Loucy (cell line): Measurements from ENCODE around the gene ALKBH5.

Source experiments
- H2AFZ ChIP-seq: fragments of 200-600 bp; sonication (generic); 2 replicates; pipeline ENCODE4 v1.6.0; 2016; ENCODE audit warnings: antibody characterized with exemption, mild to moderate bottlenecking, low read length, moderate library complexity
- H3F3A ChIP-seq: fragments of 200-600 bp; 2 replicates; pipeline ENCODE4 v1.6.0; 2016; ENCODE audit warnings: antibody characterized with exemption, low read depth, mild to moderate bottlenecking
- H3K27me3 ChIP-seq: fragments of 200-600 bp; sonication (generic); 2 replicates; pipeline ENCODE4 v1.6.1; 2014; ENCODE audit warnings: low read length, mild to moderate bottlenecking; ENCODE audit not compliant: insufficient read depth, poor library complexity, severe bottlenecking
- H3K36me3 ChIP-seq: fragments of 200-600 bp; sonication (generic); 2 replicates; pipeline ENCODE4 v1.6.1; 2016; ENCODE audit warnings: low read length; ENCODE audit not compliant: insufficient read depth
- H3K4me1 ChIP-seq: fragments of 200-600 bp; sonication (generic); 2 replicates; pipeline ENCODE4 v1.5.1; 2014; ENCODE audit warnings: low read length, mild to moderate bottlenecking; ENCODE audit not compliant: insufficient read depth, poor library complexity, severe bottlenecking
- H3K4me2 ChIP-seq: fragments of 200-600 bp; sonication (generic); 2 replicates; pipeline ENCODE4 v1.6.0; 2014; ENCODE audit warnings: antibody characterized with exemption, low read length, low read depth, mild to moderate bottlenecking; ENCODE audit not compliant: poor library complexity, severe bottlenecking
- H3K4me3 ChIP-seq: fragments of 200-600 bp; sonication (generic); 2 replicates; pipeline ENCODE4 v1.5.1; 2014; ENCODE audit warnings: low read length, mild to moderate bottlenecking, mixed read lengths; ENCODE audit not compliant: poor library complexity, severe bottlenecking
- H3K79me2 ChIP-seq: fragments of 200-600 bp; sonication (generic); 2 replicates; pipeline ENCODE4 v1.6.1; 2014; ENCODE audit warnings: low read length; ENCODE audit not compliant: insufficient read depth
- H3K9ac ChIP-seq: fragments of 200-600 bp; sonication (generic); 2 replicates; pipeline ENCODE4 v1.6.0; 2014; ENCODE audit warnings: mild to moderate bottlenecking, low read depth, low read length, moderate library complexity; ENCODE audit not compliant: poor library complexity, severe bottlenecking
- H3K9me2 ChIP-seq: fragments of 200-600 bp; sonication (generic); replicated peaks from 2 replicates; pipeline ENCODE4 v1.6.1; 2016; ENCODE audit warnings: low read depth, low read length, mixed read lengths
- H3K9me3 ChIP-seq: fragments of 200-600 bp; sonication (generic); 2 replicates; pipeline ENCODE4 v1.6.1; 2014; ENCODE audit warnings: mild to moderate bottlenecking, antibody characterized with exemption, low read length, low read depth; ENCODE audit not compliant: insufficient read depth
- H4K20me1 ChIP-seq: fragments of 200-600 bp; sonication (generic); 2 replicates; pipeline ENCODE4 v1.6.0; 2014; ENCODE audit warnings: antibody characterized with exemption, low read length, mild to moderate bottlenecking; ENCODE audit not compliant: insufficient read depth, poor library complexity, severe bottlenecking
- EZH2phosphoT487 ChIP-seq: fragments of 200-600 bp; IDR thresholded peaks from 2 replicates; pipeline ENCODE4 v1.6.1; 2018; ENCODE audit warnings: antibody characterized with exemption, mild to moderate bottlenecking, moderate library complexity, borderline replicate concordance
- TF ChIP-seq, protein P1 (sequence below): fragments of 200-600 bp; sonication (generic); conservative IDR thresholded peaks from 2 replicates; pipeline ENCODE4 v1.5.1; 2014; ENCODE audit warnings: mild to moderate bottlenecking, antibody characterized with exemption, low read length

Gene ALKBH5

DNA sequence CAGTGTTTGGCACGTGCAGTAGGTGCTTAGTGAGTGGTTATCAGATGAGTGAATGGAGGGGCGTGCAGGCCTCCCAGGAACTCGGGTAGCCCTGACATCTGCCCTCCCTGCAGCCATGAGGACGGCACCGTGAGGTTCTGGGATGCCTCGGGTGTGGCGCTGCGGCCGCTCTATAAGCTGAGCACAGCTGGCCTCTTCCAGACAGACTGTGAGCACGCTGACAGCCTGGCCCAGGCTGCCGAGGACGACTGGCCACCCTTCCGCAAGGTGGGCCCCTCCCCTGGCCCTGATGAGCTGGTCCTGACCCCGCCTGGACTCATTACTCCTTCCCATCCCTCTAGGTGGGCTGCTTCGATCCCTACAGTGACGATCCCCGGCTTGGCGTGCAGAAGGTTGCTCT lies 52.9 kb downstream of the ALKBH5 start:
- no peak overlapping the region for H2AFZ ChIP-seq
- H3K9ac ChIP-seq: no peak overlapping the region
- no peaks in the 10 kb centered on the region for H3K27me3 ChIP-seq
- no peak overlapping the region for H3K4me3 ChIP-seq
- peaks cover 8% of the 10 kb centered on the region; the same call in 1 of the 2 replicates for H3K36me3 ChIP-seq
- no peaks in the 10 kb centered on the region for H3K9me3 ChIP-seq
- no peaks in the 10 kb centered on the region for H3K4me1 ChIP-seq
- H3K79me2 ChIP-seq: no peaks in the 10 kb centered on the region
- H3K9me2 ChIP-seq: no peaks in the 10 kb centered on the region
- no peak overlapping the region for H3K4me2 ChIP-seq
- TF ChIP-seq, protein P1, sequence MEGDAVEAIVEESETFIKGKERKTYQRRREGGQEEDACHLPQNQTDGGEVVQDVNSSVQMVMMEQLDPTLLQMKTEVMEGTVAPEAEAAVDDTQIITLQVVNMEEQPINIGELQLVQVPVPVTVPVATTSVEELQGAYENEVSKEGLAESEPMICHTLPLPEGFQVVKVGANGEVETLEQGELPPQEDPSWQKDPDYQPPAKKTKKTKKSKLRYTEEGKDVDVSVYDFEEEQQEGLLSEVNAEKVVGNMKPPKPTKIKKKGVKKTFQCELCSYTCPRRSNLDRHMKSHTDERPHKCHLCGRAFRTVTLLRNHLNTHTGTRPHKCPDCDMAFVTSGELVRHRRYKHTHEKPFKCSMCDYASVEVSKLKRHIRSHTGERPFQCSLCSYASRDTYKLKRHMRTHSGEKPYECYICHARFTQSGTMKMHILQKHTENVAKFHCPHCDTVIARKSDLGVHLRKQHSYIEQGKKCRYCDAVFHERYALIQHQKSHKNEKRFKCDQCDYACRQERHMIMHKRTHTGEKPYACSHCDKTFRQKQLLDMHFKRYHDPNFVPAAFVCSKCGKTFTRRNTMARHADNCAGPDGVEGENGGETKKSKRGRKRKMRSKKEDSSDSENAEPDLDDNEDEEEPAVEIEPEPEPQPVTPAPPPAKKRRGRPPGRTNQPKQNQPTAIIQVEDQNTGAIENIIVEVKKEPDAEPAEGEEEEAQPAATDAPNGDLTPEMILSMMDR: no peak
- no peaks in the 10 kb centered on the region for H4K20me1 ChIP-seq
- no peaks in the 10 kb centered on the region for H3F3A ChIP-seq

DNA sequence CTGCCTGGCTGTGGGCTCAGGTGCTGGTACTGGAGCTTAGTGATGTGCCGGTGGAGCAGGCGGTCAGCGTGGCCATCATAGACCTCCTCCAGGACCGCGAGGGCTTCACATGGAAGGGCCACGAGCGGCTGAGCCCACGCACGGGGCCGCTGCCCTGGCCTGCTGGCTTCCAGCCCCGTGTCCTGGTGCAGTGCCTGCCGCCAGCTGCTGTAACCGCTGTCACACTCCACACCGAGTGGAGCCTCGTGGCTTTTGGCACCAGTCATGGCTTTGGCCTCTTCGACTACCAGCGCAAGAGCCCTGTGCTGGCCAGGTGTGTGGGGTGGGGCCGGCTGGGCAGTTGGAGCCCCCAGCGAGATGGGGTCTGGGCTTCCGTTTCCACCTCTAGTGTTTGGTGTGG lies 53.8 kb downstream of the ALKBH5 start:
- H3F3A ChIP-seq: no peaks in the 10 kb centered on the region
- H3K9ac ChIP-seq: no peak overlapping the region
- H3K9me3 ChIP-seq: no peaks in the 10 kb centered on the region
- H3K4me3 ChIP-seq: no peak overlapping the region
- no peaks in the 10 kb centered on the region for H4K20me1 ChIP-seq
- H3K79me2 ChIP-seq: no peaks in the 10 kb centered on the region
- peaks cover 14% of the 10 kb centered on the region; the same call in 1 of the 2 replicates for H3K36me3 ChIP-seq
- TF ChIP-seq, protein P1: no peak
- TF ChIP-seq EZH2phosphoT487: no peak
- H3K4me2 ChIP-seq: no peak overlapping the region
- H3K9me2 ChIP-seq: no peaks in the 10 kb centered on the region
- H3K4me1 ChIP-seq: no peaks in the 10 kb centered on the region
- no peaks in the 10 kb centered on the region for H3K27me3 ChIP-seq
- H2AFZ ChIP-seq: no peak overlapping the region

DNA sequence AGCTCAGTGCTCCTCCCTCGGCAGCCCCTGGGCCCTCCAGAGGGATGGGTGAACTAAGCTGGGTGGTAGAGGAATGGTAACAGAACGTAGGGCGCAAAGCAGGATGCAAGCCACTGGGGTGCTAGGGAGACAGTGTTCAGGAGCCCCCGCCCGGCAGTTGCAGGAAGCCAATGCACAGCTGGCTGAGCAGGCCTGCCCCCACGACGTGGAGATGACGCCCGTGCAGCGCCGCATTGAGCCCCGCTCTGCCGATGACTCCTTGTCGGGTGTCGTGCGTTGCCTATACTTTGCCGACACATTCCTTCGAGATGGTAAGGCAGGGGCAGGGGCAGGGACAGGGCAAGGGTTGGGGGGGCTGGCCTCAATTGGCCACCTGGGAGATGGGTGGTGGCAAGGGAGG lies 54.7 kb downstream of the ALKBH5 start:
- Histone ChIP-seq H3K27me3 (no peaks in the 10 kb centered on the region), H4K20me1 (no peaks in the 10 kb centered on the region), H3K9me3 (no peaks in the 10 kb centered on the region), H3K4me2 (no peak overlapping the region), H3F3A (no peaks in the 10 kb centered on the region), H3K4me3 (no peak overlapping the region), H3K4me1 (no peaks in the 10 kb centered on the region), H3K36me3 (peaks cover 14% of the 10 kb centered on the region; the same call in 1 of the 2 replicates), H3K79me2 (no peaks in the 10 kb centered on the region), H2AFZ (no peak overlapping the region), H3K9ac (no peak overlapping the region), H3K9me2 (no peaks in the 10 kb centered on the region)
- TF ChIP-seq EZH2phosphoT487: no peak
- TF ChIP-seq, protein P1: no peak
